A673 (cell line): ENCODE results near the gene NMNAT3. TPM values are rescaled to one million over a fixed set of nuclear protein-coding genes. Genes with fewer than 3 reads are reported as not detected.

Source experiments
- BruUV-seq: library from RNA; stranded (reverse); fragments of 400-500 nt; replicated peaks from 2 replicates; lab custom pipeline; 2021; lab: Mats Ljungman, UMichigan
- CTCF ChIA-PET: fragments of 300-600 bp; sonication (Branson Sonifier 250); formaldehyde crosslinking; loops from one replicate; lab custom pipeline; 2022; ENCODE audit warnings: antibody characterized with exemption; lab: Charles Lee
- POLR2A ChIA-PET: fragments of 300-600 bp; sonication (Branson Sonifier 250); formaldehyde crosslinking; loops from one replicate; lab custom pipeline; 2022; ENCODE audit warnings: antibody characterized with exemption; ENCODE audit not compliant: low non-redundant PET; lab: Charles Lee
- DNase-seq: peaks from one replicate; pipeline ENCODE4 v3.0.0-alpha.2; 2015; ENCODE audit warnings: low spot score
- H3K27ac ChIP-seq: fragments of 200-600 bp; sonication (generic); 2 replicates; pipeline ENCODE4 v1.5.1; 2016; ENCODE audit warnings: mixed run types, low read depth, mild to moderate bottlenecking, mixed read lengths, antibody characterized with exemption, low read length; ENCODE audit not compliant: poor library complexity, severe bottlenecking
- H3K27me3 ChIP-seq: fragments of 200-600 bp; sonication (generic); replicated peaks from 2 replicates; pipeline ENCODE4 v1.6.1; 2017; ENCODE audit warnings: mixed run types, low read depth, mild to moderate bottlenecking, mixed read lengths, antibody characterized with exemption, low read length; ENCODE audit not compliant: insufficient read depth, poor library complexity
- H3K36me3 ChIP-seq: fragments of 200-600 bp; sonication (generic); 2 replicates; pipeline ENCODE4 v1.6.1; 2016; ENCODE audit warnings: mixed run types, mild to moderate bottlenecking, mixed read lengths, antibody characterized with exemption, low read length; ENCODE audit not compliant: insufficient read depth, poor library complexity, severe bottlenecking
- H3K4me1 ChIP-seq: fragments of 200-600 bp; sonication (generic); 2 replicates; pipeline ENCODE4 v1.6.1; 2017; ENCODE audit warnings: mixed run types, mild to moderate bottlenecking, mixed read lengths, antibody characterized with exemption, low read length; ENCODE audit not compliant: insufficient read depth, poor library complexity, severe bottlenecking
- H3K4me3 ChIP-seq: fragments of 200-600 bp; sonication (generic); 2 replicates; pipeline ENCODE4 v1.5.1; 2016; ENCODE audit warnings: low read depth, mixed run types, mild to moderate bottlenecking, mixed read lengths, low read length; ENCODE audit not compliant: poor library complexity, severe bottlenecking
- H3K9me3 ChIP-seq: fragments of 200-600 bp; sonication (generic); 2 replicates; pipeline ENCODE4 v1.6.1; 2016; ENCODE audit warnings: mixed run types, low read depth, mild to moderate bottlenecking, mixed read lengths, antibody characterized with exemption, low read length; ENCODE audit not compliant: poor library complexity, severe bottlenecking
- EZH2 ChIP-seq: fragments of 200-600 bp; sonication (generic); IDR thresholded peaks from 2 replicates; pipeline ENCODE4 v1.6.1; 2017; ENCODE audit warnings: borderline replicate concordance, low read depth, mild to moderate bottlenecking, mixed read lengths, antibody characterized with exemption, low read length; ENCODE audit not compliant: poor library complexity, severe bottlenecking
- intact Hi-C: fragments of 100-400 bp; cut with micrococcal nuclease; formaldehyde crosslinking; loops from one replicate; pipeline ENCODE4 v1.10.0; 2022; ENCODE audit not compliant: unreplicated experiment
- total RNA-seq: library from RNA; stranded (reverse); gene quantifications from 2 replicates; pipeline ENCODE4 v1.2.3, GENCODE V29; 2021
- TF ChIP-seq, protein P1 (sequence below): fragments of 300-800, 200-600 bp; sonication (generic); conservative IDR thresholded peaks from 2 replicates; pipeline ENCODE4 v1.5.1; 2017; ENCODE audit warnings: low read depth, mild to moderate bottlenecking, antibody characterized with exemption, low read length, moderate library complexity, mixed read lengths

Gene NMNAT3
- total RNA-seq, 1 experiment from 2014 or later: 1.9 TPM

DNA sequence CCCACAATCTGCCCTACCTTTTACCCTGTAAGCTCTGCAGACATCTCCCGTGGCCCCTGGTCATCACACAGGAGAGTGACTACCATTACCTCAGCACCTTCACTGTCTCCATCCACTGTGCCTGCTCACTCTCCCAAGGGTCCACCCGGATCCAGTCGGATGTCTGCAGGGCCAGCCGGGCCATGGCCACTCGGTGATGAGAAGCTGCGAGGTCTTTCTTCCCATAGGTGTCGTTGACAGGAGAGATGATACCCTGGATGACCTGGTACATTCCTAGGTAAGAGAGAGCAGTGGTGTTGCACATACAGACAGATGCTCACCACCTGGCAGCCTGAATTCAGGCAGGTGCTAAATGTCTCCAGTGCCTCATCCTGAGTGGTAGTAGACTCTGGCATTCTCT is 99.0 kb downstream of the NMNAT3 start:
- BruUV-seq: no TSS peak
- POLR2A ChIA-PET: no interaction called here
- no peak for TF ChIP-seq EZH2
- TF ChIP-seq, protein P1, sequence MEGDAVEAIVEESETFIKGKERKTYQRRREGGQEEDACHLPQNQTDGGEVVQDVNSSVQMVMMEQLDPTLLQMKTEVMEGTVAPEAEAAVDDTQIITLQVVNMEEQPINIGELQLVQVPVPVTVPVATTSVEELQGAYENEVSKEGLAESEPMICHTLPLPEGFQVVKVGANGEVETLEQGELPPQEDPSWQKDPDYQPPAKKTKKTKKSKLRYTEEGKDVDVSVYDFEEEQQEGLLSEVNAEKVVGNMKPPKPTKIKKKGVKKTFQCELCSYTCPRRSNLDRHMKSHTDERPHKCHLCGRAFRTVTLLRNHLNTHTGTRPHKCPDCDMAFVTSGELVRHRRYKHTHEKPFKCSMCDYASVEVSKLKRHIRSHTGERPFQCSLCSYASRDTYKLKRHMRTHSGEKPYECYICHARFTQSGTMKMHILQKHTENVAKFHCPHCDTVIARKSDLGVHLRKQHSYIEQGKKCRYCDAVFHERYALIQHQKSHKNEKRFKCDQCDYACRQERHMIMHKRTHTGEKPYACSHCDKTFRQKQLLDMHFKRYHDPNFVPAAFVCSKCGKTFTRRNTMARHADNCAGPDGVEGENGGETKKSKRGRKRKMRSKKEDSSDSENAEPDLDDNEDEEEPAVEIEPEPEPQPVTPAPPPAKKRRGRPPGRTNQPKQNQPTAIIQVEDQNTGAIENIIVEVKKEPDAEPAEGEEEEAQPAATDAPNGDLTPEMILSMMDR: no peak
- Histone ChIP-seq H3K4me3 (no peak overlapping the region), H3K27me3 (no peaks in the 10 kb centered on the region), H3K4me1 (peaks cover 27% of the 10 kb centered on the region), H3K27ac (no peak overlapping the region), H3K9me3 (no peaks in the 10 kb centered on the region), H3K36me3 (no peaks in the 10 kb centered on the region)
- intact Hi-C loops: no loop called here
- DNase-seq: no peak
- CTCF ChIA-PET: no interaction called here

DNA sequence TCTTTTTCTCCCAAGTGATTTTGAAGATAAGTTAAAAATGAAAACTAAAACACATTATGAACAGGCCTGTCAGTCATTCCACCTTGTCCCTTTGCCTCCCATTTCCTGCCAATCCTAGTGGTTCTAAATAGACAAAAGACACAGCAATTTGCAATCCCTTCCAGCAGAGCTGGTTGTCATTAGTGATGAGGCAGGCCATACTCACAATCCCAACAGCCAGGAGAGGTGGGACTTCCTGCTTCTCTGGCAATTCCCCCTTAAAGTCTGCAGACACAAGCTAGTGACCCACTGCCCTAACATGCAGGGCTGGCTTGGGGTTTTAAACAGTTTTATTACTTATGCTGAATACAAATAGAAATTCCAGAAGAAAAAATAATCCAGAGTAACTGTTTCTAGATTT is 99.9 kb downstream of the NMNAT3 start:
- H3K36me3 ChIP-seq: no peaks in the 10 kb centered on the region
- ChIA-PET POLR2A (no interaction called here), CTCF (no interaction called here)
- no peak overlapping the region for H3K4me3 ChIP-seq
- no peaks in the 10 kb centered on the region for H3K9me3 ChIP-seq
- peaks cover 34% of the 10 kb centered on the region for H3K4me1 ChIP-seq
- peak; percentile 70 for DNase-seq
- no TSS peak for BruUV-seq
- no peaks in the 10 kb centered on the region for H3K27me3 ChIP-seq
- intact Hi-C loops: no loop called here
- TF ChIP-seq, protein P1: no peak
- TF ChIP-seq EZH2: no peak
- H3K27ac ChIP-seq: no peak overlapping the region

DNA sequence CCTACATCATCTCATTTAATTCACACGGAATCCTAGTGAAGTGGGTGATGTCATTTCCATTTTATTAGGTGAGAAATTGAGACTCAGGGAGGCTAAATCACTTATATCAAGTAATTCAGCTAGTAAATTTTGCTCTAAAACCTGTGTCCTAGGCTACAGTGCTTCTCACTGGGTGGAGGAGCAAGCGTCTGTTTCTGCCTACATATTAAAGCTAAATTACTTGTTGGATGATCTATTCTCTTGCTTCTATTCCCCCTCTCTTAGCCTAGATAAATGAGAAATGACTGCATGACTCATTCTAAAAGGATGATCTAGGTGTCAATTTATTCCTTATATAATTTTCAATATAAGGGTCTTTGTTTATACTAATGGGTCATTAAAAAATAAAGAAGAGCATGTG is 100.4 kb downstream of the NMNAT3 start:
- no peak overlapping the region for H3K4me3 ChIP-seq
- H3K9me3 ChIP-seq: no peaks in the 10 kb centered on the region
- H3K27me3 ChIP-seq: no peaks in the 10 kb centered on the region
- H3K27ac ChIP-seq: no peak overlapping the region
- H3K36me3 ChIP-seq: no peaks in the 10 kb centered on the region
- peaks cover 39% of the 10 kb centered on the region for H3K4me1 ChIP-seq
- TF ChIP-seq EZH2: no peak
- TF ChIP-seq, protein P1: no peak
- BruUV-seq: no TSS peak
- CTCF ChIA-PET: no interaction called here
- DNase-seq: no peak
- POLR2A ChIA-PET: no interaction called here
- intact Hi-C loops: no loop called here
